ENCODE results near the gene TNFRSF13B. TPM values are rescaled to one million over a fixed set of nuclear protein-coding genes. Genes with fewer than 3 reads are reported as not detected.
A peak's percentile ranks its signal among the peaks of the same experiment; 100 is the strongest.

Gene TNFRSF13B
- total RNA-seq, 1 donor from 2014 or later, result not detected

DNA sequence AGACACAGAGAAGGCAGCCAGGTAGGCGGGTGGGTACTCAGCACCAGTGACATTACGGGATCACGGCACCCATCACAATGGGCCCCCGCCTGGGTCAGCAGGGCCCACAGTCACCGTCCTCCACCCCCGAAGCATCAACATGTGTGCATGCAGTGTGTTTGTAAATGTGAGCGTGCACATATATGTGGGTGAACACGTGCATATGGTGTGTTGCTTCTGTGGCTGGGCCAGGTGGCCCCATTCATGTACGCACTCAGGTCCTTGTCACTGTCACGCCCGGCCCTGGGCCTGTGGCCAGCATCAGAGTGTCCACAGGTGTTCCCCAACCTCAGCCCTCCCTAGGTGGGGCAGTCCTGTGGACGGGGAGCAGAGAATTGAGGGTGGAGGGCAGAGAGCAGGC is 37.1 kb downstream of the TNFRSF13B start:
- no peak overlapping the region for H3K27ac Mint-ChIP-seq (ENCODE audit: unreplicated experiment)
- TF ChIP-seq CTCF (IDR thresholded peaks at IDR 0.05), result no peak
- peak; percentile 75 for DNase-seq (ENCODE audit: low spot score)
- H3K36me3 Mint-ChIP-seq (ENCODE audit: low read depth), result no peaks in the 10 kb centered on the region
- H3K4me1 Mint-ChIP-seq (ENCODE audit: low read depth), result no peaks in the 10 kb centered on the region
- H3K4me3 Mint-ChIP-seq (ENCODE audit: unreplicated experiment), result no peak overlapping the region
- H3K27me3 Mint-ChIP-seq (ENCODE audit: low read depth), result peaks cover 18% of the 10 kb centered on the region
- H3K9me3 Mint-ChIP-seq (ENCODE audit: low read depth), result no peaks in the 10 kb centered on the region

- H3K36me3 Mint-ChIP-seq (ENCODE audit: low read depth), result no peaks in the 10 kb centered on the region
- H3K9me3 Mint-ChIP-seq (ENCODE audit: low read depth), result no peaks in the 10 kb centered on the region
- H3K4me1 Mint-ChIP-seq (ENCODE audit: low read depth), result no peaks in the 10 kb centered on the region
- peak; percentile 54 for DNase-seq (ENCODE audit: low spot score)
- peaks cover 18% of the 10 kb centered on the region for H3K27me3 Mint-ChIP-seq (ENCODE audit: low read depth)
- H3K27ac Mint-ChIP-seq (ENCODE audit: unreplicated experiment), result no peak overlapping the region
- no peak for TF ChIP-seq CTCF (IDR thresholded peaks at IDR 0.05)
- no peak overlapping the region for H3K4me3 Mint-ChIP-seq (ENCODE audit: unreplicated experiment)
Observed at GRCh38 chr17:16934133-16934795, 37.7 kb downstream of the TNFRSF13B start.

GRCh38 chr17:16933317-16934132 is 38.4 kb downstream of the TNFRSF13B start:
- Mint-ChIP-seq H3K36me3 (ENCODE audit: low read depth) (no peaks in the 10 kb centered on the region), H3K9me3 (ENCODE audit: low read depth) (no peaks in the 10 kb centered on the region), H3K4me3 (ENCODE audit: unreplicated experiment) (no peak overlapping the region), H3K4me1 (ENCODE audit: low read depth) (no peaks in the 10 kb centered on the region), H3K27me3 (ENCODE audit: low read depth) (peaks cover 16% of the 10 kb centered on the region), H3K27ac (ENCODE audit: unreplicated experiment) (no peak overlapping the region)
- peak; percentile 38 for DNase-seq (ENCODE audit: low spot score)
- no peak for TF ChIP-seq CTCF (IDR thresholded peaks at IDR 0.05)

DNA sequence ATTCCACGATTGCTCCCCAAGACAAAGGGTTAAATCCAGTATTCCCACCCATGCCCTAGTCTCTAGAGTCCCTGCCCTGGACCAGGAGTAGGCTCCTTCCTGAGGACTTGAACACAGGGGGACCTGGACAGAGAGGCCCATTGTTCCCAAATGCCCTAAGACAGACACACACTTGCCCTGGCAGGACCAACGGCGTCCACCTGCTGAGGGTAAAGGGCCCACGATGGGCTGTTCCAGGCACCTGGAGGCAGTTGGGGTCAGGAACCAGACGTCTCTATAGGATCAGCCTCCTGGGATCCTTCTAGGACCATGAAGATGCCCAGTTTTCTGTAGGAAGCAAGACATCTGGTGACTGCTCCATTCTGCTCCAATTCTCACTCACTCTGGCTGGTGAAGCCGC is 39.3 kb downstream of the TNFRSF13B start:
- Mint-ChIP-seq H3K4me3 (ENCODE audit: unreplicated experiment) (no peak overlapping the region), H3K9me3 (ENCODE audit: low read depth) (no peaks in the 10 kb centered on the region), H3K27ac (ENCODE audit: unreplicated experiment) (no peak overlapping the region), H3K4me1 (ENCODE audit: low read depth) (no peaks in the 10 kb centered on the region), H3K36me3 (ENCODE audit: low read depth) (no peaks in the 10 kb centered on the region), H3K27me3 (ENCODE audit: low read depth) (peaks cover 12% of the 10 kb centered on the region)
- TF ChIP-seq CTCF (IDR thresholded peaks at IDR 0.05), result no peak
- DNase-seq (ENCODE audit: low spot score), result peak; percentile 70

DNA sequence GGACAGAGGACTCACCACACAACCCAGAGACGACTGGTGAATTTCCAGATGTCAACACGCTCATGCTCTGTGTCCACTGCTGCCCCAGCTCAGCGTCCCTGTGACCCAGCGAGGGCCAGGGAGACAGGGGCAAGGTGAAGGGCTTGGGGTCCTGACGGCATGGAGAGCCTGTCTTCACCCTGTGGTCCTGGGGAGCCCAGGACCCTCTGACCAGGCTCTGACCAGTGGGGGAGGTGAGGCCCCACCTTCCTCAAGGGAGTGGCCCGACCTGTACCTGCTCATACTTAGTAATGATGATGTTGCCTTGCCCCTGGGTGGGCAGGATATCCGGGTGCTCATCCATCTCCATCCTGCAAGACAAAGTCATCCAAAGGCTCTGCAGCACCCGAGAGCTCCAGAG is 39.8 kb downstream of the TNFRSF13B start:
- no peaks in the 10 kb centered on the region for H3K36me3 Mint-ChIP-seq (ENCODE audit: low read depth)
- TF ChIP-seq CTCF (IDR thresholded peaks at IDR 0.05), result no peak
- H3K27ac Mint-ChIP-seq (ENCODE audit: unreplicated experiment), result no peak overlapping the region
- H3K4me1 Mint-ChIP-seq (ENCODE audit: low read depth), result no peaks in the 10 kb centered on the region
- H3K4me3 Mint-ChIP-seq (ENCODE audit: unreplicated experiment), result no peak overlapping the region
- DNase-seq (ENCODE audit: low spot score), result peak; percentile 56
- peaks cover 11% of the 10 kb centered on the region for H3K27me3 Mint-ChIP-seq (ENCODE audit: low read depth)
- H3K9me3 Mint-ChIP-seq (ENCODE audit: low read depth), result no peaks in the 10 kb centered on the region
